GM18511 (cell line): Measurements from ENCODE around the gene GARIN5B.

Experiments
- ATAC-seq: cut with Tn5 transposase; IDR thresholded peaks from one replicate; pipeline ENCODE4 v1.9.1; 2021; ENCODE audit warnings: mild to moderate bottlenecking, moderate library complexity; ENCODE audit not compliant: unreplicated experiment

The GARIN5B gene

DNA sequence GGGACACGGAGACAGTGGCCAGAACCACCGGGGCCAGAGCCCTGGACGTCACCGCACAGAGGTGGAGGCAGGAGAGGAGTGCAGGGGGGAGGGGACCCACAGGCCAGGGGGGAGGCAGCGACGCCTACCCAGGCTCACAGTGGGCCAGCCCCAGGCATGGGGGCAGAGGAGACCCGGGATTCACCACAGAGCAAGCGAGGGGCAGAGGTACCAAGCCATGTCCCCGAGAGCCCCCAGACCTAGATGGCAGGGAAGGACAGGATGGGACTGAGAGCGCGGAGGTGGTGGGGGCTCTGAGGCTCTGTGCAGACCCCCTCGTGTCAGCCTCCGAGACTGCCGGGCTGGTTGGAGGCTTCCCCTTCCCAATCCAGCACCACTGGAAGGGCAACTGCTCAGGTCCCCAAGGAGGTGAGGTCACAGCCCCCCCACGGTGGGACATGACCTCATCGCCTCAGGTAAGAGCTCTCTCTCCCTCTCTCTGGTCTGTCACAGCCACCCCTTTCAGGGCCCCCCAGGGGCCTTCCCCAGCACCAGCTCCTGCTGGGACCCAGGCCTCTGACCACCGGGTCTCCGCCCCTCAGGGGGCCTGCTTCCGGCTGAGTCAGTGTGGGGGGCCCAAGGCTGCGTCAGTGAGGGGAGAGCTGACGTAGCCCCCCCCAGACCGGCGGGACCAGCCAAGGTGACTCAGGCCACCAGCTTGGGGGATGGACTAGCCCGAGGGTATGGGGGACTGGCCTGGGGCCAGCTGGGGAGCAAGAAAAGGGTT lies 9.4 kb upstream of the GARIN5B start:
- no peak for ATAC-seq

DNA sequence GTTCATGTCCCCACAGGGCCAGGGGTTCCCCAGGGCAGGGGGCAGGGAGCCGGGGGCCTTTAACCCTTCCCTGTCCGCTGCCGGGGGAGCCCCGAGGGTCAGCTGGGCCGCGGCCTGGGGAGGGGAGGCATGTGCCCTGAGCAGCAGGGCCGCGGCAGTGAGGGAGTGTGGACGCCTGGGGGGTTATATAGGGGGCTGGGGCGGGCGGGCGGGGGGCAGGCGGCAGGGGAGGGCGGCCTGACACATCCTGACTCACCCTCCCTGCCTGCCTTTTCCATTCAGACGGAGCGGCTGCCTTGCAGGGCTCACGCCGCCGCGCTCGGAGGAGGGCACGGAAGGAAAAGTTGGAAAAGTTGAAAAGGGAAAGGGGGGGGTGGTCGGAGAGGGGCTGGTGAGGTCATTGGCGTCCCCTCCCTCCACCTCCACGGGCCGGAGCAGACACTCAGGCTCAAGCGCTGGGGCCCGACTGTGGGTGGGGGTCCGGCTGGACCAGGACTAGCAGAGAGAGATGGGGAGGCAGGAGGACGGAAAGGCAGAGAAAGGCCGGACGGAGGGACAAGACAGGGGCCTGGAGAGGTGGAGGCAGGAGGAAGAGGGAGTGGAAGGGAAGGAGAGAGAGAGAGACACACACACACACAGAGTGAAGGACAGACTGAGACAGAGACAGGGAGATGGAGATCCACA lies 7.4 kb upstream of the GARIN5B start, which contains the start of gene IL11:
Gene IL11 (minus strand): TSS at position 159 of the 684 bp plus-strand sequence. CDS start 153 bp downstream, at position 6.
- ATAC-seq: no peak

DNA sequence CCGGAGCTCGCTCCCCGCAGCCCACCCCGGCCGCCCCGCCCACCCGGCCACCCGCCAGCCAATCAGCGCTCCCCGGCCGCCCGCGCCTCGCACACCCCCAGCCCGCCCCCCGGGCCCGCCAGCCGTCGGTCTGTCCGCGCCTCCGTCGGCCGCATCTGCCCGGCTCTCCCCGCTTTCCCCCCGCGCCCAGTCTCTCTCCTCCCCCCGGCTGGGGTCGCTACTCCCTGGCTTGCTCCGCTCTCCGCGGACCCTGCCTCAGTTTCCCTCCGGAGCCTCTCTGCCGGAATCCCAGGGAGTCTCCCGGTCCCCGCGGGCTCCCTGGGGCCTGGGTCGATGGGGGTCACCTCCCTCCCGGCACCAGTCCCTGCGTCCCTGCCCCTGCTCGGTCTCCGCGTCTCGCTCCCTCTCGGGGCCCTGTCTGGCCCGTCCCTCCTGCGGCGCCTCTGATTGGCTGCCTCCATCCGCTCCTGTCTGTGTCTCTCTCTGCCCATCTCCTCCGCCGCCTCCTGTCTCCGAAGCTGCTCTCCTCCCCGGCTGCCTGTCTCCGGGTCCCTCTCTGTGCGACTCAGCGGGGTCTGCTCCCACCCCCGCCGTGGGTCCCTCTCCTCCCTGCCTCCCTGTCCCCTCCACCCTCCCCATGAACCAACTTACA lies 6.7 kb upstream of the GARIN5B start:
- ATAC-seq: no peak

DNA sequence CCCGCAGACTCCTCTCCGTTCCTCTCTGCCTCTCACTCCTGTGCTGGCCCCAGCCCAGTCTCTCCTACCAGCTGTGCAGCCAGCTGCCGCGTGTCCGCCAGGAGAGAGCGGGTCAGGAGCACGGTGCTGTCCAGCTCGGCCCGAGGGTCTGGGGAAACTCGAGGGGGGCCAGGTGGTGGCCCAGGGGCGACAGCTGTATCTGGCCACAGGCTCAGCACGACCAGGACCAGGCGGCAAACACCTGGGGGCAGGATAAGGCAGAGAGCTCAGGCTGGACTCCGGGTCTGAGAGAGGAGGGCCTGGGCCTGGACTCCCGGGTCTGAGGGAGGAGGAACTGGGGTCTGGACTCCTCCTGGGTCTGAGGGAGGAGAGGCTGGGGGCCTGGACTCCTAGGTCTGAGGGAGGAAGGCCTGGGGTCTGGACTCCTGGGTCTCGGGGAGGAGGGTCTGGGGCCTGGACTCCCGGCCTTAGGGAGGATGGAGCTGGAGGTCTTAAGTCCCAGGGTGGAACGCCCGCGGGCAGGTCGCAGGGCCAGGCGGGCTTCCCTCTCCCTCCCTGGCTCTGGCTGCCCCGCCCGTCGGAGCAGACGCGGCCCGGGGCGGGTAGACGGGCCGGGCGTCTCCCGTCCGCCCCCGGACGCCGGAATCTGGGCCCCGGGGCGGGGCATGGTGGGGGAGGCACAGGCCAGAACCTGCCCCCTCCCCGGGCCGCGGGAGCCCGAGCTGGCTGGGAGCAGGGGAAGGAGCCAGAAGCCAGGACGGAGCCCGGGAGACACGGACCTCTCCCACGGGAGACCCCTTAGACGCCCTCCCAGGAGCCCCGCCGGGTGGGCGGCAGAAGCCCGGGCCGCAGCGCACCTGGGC lies 5.9 kb upstream of the GARIN5B start:
- ATAC-seq: no peak

DNA sequence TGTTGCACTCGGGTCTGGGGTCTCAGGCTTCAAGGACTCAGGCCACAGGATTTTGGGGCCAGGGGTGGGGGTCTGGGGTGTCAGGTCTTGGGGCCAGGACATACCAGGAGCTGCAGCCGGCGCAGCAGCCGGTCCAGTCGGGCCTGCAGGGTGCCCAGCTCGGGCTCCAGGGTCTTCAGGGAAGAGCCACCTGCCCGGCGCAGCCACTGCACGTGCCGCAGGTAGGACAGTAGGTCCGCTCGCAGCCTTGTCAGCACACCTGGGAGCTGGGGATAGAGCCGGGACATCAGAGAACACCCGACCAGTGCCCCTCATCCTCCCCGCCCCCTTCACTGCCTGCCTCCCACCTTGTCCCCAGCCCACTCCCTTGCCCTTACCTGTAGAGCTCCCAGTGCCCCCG lies 5.0 kb upstream of the GARIN5B start:
- no peak for ATAC-seq

DNA sequence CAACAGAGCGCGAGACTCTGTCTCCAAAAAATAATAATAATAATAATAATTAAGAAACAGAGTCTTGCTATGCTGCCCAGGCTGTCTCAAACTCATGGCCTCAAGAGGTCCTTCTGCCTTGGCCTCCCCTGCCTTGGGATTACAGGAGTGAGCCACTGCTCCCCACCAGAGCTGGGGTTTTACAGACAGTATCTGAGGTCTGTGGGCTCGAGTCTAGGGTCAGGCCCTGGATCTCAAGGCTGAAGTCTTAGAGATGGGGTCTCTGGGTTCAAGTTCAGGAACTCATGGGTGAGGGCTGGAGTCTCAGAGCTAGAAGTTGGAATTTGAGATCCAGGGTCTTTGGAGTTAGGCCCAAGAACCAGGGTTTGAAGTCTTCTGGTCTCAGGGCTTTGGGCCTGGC lies 3.7 kb upstream of the GARIN5B start:
- no peak for ATAC-seq

DNA sequence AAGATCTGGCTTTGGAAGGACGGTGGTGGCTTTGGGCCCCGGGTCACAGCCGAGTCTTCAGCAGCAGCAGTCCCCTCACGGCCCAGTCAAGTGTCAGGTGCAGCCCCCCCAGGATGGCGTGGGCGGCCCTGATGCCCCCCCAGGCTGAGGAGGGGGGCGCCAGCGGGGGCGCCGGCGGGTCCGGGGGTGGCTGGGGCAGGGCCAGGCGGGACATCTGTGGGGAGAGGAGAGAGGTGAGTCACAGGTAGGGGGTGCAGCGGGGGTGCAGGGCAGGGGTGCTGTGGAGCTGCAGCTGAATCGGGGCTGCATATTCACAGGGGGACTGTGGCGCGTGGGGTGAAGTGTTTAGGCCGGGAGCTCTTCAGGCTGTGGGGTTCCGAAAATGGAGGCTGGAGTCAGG lies 2.9 kb upstream of the GARIN5B start:
- ATAC-seq: no peak

DNA sequence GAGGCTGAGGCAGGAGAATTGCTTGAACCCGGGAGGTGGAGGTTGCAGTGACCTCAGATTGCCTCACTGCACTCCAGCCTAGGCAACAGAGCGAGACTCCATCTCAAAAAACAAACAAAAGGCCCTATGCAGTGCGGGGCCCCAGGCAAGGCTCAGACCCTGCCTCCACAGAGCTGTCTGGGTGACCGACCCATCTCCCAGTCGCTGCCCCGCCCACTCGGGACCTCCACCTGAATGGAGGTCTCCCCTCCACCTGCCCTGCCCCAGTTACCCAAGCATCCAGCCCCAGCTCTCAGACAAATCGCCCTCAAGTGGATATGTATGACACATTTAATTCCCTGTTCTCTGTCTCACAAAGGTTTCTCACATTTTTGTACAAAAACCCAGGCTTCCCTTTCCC lies 2.2 kb upstream of the GARIN5B start:
- no peak for ATAC-seq

DNA sequence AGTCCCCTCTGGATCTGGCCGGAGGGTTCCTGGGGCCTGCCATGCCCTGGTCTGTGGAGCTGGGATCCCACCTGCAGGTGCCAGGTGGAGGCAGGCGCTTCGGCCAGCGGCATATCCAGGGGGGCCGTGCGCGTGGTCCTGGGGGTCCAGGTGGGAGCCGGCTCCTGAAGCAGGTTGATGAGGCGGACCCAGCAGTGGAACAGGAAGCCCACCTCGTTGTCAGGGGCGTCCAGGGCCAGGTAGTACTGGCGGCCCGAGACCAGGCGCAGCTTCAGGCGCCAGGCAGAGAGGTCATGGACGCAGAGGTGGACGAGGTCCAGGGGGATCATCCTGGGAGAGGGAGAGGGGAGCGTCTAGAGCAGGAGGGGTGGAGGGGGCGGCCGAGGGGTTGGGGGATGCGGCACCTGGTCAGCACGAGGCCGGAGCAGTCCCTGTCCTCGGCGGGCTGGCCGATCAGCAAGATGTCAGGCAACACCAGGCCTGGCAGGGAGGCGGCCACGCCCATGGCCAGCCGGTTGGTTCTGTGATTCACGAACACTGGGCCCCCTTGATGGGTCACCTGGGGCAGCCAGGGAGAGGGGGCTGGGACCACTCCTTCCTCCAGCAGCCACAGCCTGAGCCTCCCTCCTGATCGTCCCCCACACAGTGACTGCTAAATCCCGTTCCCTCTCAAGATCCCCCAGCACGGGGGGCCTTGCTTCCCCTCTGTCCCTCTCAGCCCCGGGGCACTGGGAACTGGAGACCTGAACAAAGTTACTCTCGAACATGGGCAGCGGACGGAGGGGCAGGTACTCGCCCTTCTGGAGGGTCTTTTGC lies 678 bp downstream of the GARIN5B start:
- no peak for ATAC-seq

DNA sequence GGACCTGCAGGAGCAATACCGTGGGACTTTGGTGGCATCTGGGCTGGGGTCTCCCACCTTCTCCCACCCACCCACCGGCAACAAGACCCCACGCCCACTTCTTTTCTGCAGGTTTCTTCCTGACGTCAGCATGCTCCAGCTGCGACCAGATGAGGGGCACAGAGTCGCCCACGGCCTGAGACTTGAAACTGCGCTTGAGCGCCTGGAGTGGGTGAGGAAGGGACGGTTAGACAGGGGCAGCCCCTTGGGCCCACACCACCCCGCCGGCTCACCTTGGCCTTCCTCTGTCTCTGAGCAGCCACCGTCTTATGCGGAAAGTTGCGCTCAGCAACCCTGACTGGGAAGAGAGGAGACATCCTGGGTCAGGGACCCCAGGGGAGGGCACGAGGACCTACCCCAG lies 2.2 kb downstream of the GARIN5B start:
- no peak for ATAC-seq

DNA sequence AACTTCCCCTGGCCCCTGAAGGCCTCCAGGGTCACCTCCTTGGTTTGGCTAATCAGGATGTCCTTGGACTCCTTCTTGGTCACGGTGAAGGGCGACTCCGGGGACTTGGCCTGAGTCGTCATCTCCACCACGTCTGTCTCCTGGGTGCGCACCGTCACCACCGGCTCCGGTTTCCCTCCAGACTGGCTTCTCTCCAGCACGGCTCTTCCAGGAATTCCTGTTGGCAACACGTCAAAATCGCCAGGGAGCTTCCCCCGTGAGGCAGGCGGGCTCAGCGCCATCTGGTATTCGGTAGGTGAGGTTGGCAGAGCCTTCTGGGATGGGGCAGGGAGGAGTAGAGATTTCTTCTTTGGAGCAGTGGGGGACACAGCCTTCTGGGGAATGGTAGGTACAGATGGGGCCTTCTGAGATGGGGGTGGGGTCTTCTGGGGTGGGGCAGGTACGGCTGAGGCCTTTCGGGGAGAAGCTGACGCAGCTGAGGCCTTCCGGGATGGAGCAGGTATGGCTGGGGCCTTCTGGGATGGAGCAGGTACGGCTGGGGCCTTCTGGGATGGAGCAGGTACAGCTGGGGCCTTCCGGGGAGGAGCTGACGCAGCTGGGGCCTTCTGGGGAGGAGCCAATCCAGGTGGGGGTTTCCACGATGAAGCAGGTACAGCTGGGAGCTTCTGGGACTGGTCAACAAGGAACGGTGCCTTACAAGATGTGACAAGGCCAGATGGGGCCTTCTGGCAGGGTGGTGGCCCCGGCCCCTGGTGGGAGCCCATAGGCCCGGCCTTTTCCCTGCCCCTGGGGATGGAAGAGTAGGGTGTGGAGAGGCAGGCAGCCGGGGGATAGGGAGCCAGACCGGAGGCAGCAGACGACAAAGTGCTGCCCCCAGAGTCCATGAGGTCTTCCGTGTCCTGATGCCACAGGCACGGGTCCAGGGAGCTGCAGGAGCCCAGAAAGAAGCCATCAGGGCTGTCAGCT lies 3.8 kb downstream of the GARIN5B start:
- no peak for ATAC-seq

DNA sequence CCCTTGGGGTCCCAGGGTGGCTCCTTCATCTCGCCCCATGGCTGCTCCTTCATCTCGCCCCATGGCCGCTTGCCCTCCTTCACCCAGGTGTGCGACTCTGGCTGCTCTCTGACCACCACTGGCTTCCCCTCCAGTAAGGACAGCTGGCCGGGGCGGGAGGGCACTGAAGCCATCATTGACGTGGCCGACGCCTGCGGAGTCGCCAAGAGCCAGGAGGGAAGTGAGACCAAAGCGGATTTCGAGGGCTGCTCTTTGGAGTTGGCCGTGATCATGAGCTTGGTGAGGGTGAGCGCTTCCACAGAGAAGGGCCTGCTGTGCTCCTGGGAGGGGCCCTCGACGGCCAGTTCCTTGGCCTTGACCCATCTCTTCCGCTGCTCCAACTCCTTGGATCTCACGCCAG lies 4.6 kb downstream of the GARIN5B start:
- no peak for ATAC-seq

DNA sequence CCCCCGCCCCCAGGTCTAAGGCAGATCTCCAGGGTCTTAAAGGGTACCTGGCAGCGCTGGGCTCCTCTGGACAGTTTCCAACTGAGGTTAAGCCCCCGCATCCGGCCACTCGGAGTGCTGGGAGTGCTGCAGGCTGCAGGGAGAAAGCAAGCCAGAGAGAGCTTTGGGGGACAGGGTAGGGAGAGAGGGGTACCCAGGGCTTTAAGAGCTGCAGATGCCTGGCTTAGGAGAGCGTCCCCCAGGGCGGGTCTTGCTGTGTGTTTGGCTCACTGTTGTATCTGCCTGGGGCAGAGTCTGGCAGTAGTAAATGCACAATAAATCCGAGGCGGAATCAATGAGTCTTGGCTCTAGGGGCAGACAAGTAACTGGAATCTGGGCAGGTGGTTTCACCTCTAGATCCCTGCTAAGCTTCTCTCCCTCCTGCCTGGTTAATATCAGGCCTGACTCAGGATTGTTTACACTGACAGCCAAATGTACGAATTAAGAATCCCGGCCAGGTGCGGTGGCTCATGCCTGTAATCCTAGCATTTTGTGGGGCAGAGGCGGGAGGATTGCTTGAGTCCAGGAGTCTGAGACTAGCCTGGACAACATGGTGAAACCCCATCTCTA lies 7.7 kb downstream of the GARIN5B start:
- ATAC-seq: no peak

DNA sequence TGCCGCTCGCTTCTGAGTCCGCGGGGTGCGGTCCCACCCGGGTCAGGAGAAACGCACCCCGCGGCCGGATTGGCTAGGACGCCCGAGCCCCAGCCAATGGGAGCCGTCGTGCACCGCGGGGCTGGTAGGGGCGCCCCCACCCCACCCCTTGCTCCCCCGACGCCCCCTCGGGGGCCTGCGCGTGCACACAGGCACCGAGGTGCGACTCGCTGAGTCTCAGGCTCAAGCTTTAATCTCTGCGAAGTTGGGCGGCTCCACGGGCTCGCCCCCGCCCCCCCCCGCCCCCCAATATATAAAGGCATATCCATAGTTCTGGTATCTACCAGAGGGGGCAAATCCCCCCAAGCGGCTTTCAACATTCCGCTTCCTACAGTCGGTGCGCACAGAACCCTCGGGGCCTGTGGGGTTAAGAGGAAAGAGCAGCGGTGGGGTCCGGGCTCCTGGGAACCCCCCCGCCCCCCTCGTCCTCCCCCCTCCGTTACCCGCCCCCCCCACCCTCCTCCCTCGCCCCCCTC lies 8.3 kb downstream of the GARIN5B start, which contains the start of gene COX6B2:
Gene COX6B2 (minus strand): TSS at position 22 of the 515 bp plus-strand sequence. CDS start 198 bp downstream, outside the sequence.
- no peak for ATAC-seq

DNA sequence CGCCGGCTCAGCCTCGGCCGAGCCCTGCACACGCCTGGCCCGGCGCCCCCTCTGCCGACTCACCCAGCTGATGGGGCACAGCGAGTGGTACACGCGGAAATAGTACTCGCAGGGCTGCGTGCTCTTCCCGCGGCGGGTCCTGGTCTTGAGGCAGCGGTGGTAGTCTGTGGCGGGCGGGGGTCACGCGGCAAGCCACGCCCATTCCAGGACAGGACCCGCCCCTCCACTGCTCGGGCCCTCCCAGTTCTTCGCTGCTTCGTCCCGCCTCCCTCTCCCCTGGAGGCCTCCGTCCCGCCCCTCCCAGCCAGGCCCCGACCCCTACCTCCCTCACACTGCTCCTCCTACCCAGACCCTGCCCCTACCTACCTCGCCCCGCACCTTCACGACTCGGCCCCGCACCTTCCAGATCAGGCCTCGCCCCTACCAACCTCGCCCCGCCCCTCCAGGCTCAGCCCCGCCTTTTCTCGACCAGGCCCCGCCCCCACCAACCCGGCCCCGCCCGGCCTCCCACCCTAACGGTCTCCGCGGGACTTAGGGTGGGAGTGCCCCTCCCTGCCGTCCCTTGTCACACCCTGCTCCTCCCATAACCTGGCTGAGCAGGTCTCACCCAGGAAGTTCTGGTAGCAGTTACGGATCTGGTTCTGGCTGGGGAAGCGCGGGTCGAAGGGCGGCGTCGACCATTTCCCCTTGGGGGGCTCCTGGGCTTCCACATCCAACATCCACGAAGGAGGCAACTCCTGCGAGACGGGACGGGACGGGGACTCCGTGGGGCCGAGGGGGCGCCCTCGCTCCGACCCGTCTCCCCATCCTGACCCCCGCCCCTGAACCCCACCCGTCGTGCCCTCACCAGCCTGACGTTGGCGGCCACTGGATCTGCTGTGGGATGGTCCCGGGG lies 9.0 kb downstream of the GARIN5B start:
- no peak for ATAC-seq

DNA sequence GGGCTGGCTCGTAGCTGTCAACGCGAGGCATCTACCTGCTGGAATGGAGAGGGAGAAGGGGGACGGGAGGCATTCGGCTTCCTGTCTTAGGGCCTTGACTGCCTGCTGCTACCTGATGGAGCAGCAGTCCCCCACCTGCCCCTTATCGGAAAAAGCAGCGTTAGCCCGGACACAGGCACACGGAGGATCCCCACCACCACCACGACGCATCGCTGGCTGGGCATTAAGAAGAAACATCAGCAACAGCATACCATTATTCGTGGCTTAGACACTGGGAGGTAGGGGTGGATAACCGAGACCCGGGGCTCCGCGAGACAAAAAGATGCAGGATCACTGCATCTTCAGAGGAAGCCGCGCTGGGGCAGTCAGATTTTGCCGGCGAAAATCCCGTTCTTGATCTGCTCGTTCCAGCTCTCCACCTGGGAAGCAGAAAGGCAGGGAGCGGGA lies 9.7 kb downstream of the GARIN5B start:
- ATAC-seq: no peak

DNA sequence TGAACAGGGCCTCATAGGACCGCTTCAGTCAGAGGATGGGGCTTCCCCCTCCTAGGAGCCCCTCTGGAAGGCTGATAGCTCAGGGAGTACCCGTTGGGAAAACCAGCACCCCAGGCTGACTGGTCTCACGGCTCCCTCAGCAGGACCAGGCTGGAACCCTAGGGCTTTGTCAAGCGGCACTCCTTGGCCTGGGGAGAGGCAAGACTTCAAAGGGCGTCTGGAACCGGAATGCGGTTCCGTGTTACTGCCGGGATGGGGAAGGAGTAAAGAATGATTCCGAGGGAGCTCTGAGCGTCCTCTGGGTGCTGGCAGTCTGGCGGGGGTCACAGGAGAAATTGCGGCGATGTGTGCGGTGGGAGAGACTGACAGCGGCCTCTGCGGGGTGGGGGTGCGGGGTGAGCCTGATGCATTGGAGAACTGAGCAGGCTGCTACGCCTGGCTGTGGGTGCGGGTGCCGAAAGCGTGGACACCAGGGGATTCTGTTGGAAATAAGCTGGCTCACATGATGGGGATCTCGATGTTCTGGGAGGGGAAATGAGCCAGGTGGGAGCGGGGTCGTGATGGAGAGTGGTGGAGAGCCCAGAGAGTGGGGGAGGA lies 10.4 kb downstream of the GARIN5B start:
- ATAC-seq: no peak
